Neuron (in vitro differentiated cells): ENCODE measurements around the gene NDN.
"Not testable (repeated sequence)": the region's sequence is repeated elsewhere in the genome, so short reads cannot be mapped to it uniquely, and the experiment has no call there.

Source experiments
- H2AFZ ChIP-seq: one replicate; pipeline ENCODE4 v1.6.1; 2013; ENCODE audit warnings: low read depth, mild to moderate bottlenecking, inconsistent platforms, low read length, moderate library complexity
- H3K27me3 ChIP-seq: one replicate; pipeline ENCODE4 v1.6.1; 2013; ENCODE audit warnings: low read length; ENCODE audit not compliant: insufficient read depth
- H3K36me3 ChIP-seq: one replicate; pipeline ENCODE4 v1.6.1; 2013; ENCODE audit warnings: low read length; ENCODE audit not compliant: insufficient read depth
- H3K4me1 ChIP-seq: one replicate; pipeline ENCODE4 v1.6.1; 2013; ENCODE audit warnings: low read length; ENCODE audit not compliant: insufficient read depth
- H3K4me3 ChIP-seq: 2 replicates; pipeline ENCODE4 v1.5.1; 2013; ENCODE audit warnings: mild to moderate bottlenecking, low read length, moderate library complexity
- H3K9me3 ChIP-seq: one replicate; pipeline ENCODE4 v1.6.1; 2013; ENCODE audit warnings: low read length

The NDN gene

GRCh38 chr15:23687143-23687470 lies at the start of gene NDN:
TSS of gene NDN (minus strand) at chr15:23687305. CDS start at chr15:23687217, 88 bp downstream.
- Histone ChIP-seq H3K36me3 (no peaks in the 10 kb centered on the region), H3K4me1 (peaks cover 21% of the 10 kb centered on the region), H3K9me3 (no peaks in the 10 kb centered on the region), H2AFZ (no peak within 1 kb of the TSS), H3K27me3 (no peaks in the 10 kb centered on the region), H3K4me3 (peak within 1 kb of the TSS; percentile 66)

GRCh38 chr15:23736033-23736673 lies 49.0 kb upstream of the NDN start:
- Histone ChIP-seq H3K4me1 (peaks cover 30% of the 10 kb centered on the region), H3K27me3 (no peaks in the 10 kb centered on the region), H2AFZ (no peak overlapping the region), H3K4me3 (no peak overlapping the region), H3K9me3 (no peaks in the 10 kb centered on the region), H3K36me3 (no peaks in the 10 kb centered on the region)

- Histone ChIP-seq H3K27me3 (no peaks in the 10 kb centered on the region), H3K36me3 (no peaks in the 10 kb centered on the region), H3K9me3 (peaks cover 1% of the 10 kb centered on the region), H3K4me3 (no peak overlapping the region), H2AFZ (no peak overlapping the region), H3K4me1 (peaks cover 30% of the 10 kb centered on the region)
These were observed 47.8 kb upstream of the NDN start for GRCh38 chr15:23734862-23735261.

GRCh38 chr15:23713874-23714656 lies 27.0 kb upstream of the NDN start:
- not testable (repeated sequence) for H3K4me1 ChIP-seq, H3K27me3 ChIP-seq, H3K4me3 ChIP-seq, H3K36me3 ChIP-seq, H2AFZ ChIP-seq, H3K9me3 ChIP-seq

- no peaks in the 10 kb centered on the region for H3K36me3 ChIP-seq
- no peaks in the 10 kb centered on the region for H3K27me3 ChIP-seq
- H3K4me1 ChIP-seq = no peaks in the 10 kb centered on the region
- no peak overlapping the region for H3K4me3 ChIP-seq
- no peaks in the 10 kb centered on the region for H3K9me3 ChIP-seq
- H2AFZ ChIP-seq = no peak overlapping the region
These were observed 21.2 kb upstream of the NDN start for GRCh38 chr15:23708332-23708731.

GRCh38 chr15:23695282-23695681 lies 8.2 kb upstream of the NDN start:
- Histone ChIP-seq H3K36me3 (no peaks in the 10 kb centered on the region), H3K27me3 (no peaks in the 10 kb centered on the region), H3K4me3 (no peak overlapping the region), H3K4me1 (peaks cover 9% of the 10 kb centered on the region), H3K9me3 (no peaks in the 10 kb centered on the region), H2AFZ (no peak overlapping the region)

- Histone ChIP-seq H3K4me3 (no peak overlapping the region), H3K9me3 (no peaks in the 10 kb centered on the region)
These were observed 7.5 kb upstream of the NDN start for GRCh38 chr15:23694592-23694991.

GRCh38 chr15:23690450-23690852 lies 3.3 kb upstream of the NDN start:
- Histone ChIP-seq H3K9me3 (no peaks in the 10 kb centered on the region), H3K27me3 (no peaks in the 10 kb centered on the region), H3K4me3 (no peak overlapping the region), H2AFZ (peak overlapping the region; percentile 76), H3K4me1 (peaks cover 19% of the 10 kb centered on the region), H3K36me3 (no peaks in the 10 kb centered on the region)

More at GRCh38 chr15:23694592-23694991, 7.5 kb upstream of the NDN start:
- no peaks in the 10 kb centered on the region for H3K27me3 ChIP-seq
- no peak overlapping the region for H2AFZ ChIP-seq
- H3K4me1 ChIP-seq = peaks cover 14% of the 10 kb centered on the region
- H3K36me3 ChIP-seq = no peaks in the 10 kb centered on the region

- peaks cover 21% of the 10 kb centered on the region for H3K4me1 ChIP-seq
- no peaks in the 10 kb centered on the region for H3K9me3 ChIP-seq
- peak overlapping the region; percentile 76 for H2AFZ ChIP-seq
- H3K4me3 ChIP-seq = no peak overlapping the region
- no peaks in the 10 kb centered on the region for H3K36me3 ChIP-seq
- H3K27me3 ChIP-seq = no peaks in the 10 kb centered on the region
These were observed 2.9 kb upstream of the NDN start for GRCh38 chr15:23690015-23690414.

GRCh38 chr15:23686466-23687142 lies 501 bp downstream of the NDN start:
- Histone ChIP-seq H2AFZ (no peak overlapping the region), H3K36me3 (no peaks in the 10 kb centered on the region), H3K4me1 (peaks cover 21% of the 10 kb centered on the region), H3K4me3 (peak overlapping the region; percentile 66), H3K9me3 (no peaks in the 10 kb centered on the region), H3K27me3 (no peaks in the 10 kb centered on the region)

- H2AFZ ChIP-seq = no peak overlapping the region
- no peaks in the 10 kb centered on the region for H3K36me3 ChIP-seq
- H3K4me3 ChIP-seq = no peak overlapping the region
- H3K9me3 ChIP-seq = no peaks in the 10 kb centered on the region
- H3K4me1 ChIP-seq = no peaks in the 10 kb centered on the region
- no peaks in the 10 kb centered on the region for H3K27me3 ChIP-seq
These were observed 15.6 kb downstream of the NDN start for GRCh38 chr15:23671481-23671880.

- H3K4me3 ChIP-seq = no peak overlapping the region
- H3K27me3 ChIP-seq = no peaks in the 10 kb centered on the region
- H3K4me1 ChIP-seq = no peaks in the 10 kb centered on the region
- no peaks in the 10 kb centered on the region for H3K9me3 ChIP-seq
- no peaks in the 10 kb centered on the region for H3K36me3 ChIP-seq
- no peak overlapping the region for H2AFZ ChIP-seq
These were observed 16.1 kb downstream of the NDN start for GRCh38 chr15:23670970-23671369.

GRCh38 chr15:23663232-23663631 lies 23.9 kb downstream of the NDN start:
- no peaks in the 10 kb centered on the region for H3K4me1 ChIP-seq
- H3K36me3 ChIP-seq = no peaks in the 10 kb centered on the region
- no peaks in the 10 kb centered on the region for H3K9me3 ChIP-seq
- H3K27me3 ChIP-seq = no peaks in the 10 kb centered on the region
- no peak overlapping the region for H2AFZ ChIP-seq
- no peak overlapping the region for H3K4me3 ChIP-seq
